Transverse colon (tissue), 4 donors: ENCODE data around the gene FBXL3.

Experiments
- CTCF ChIP-seq, 5 experiments: fragments of 200-600 bp in 3 of 5; fragments of 450-650 bp in 2 of 5; sonication (generic) in 3 of 5; IDR thresholded peaks; 1 replicate in 2 of 5; 2 replicates in 3 of 5; pipeline ENCODE4 v1.5.1; 2016 to 2017; ENCODE audit warnings: antibody characterized with exemption in 5 of 5, inconsistent platforms in 3 of 5, mild to moderate bottlenecking in 2 of 5, moderate library complexity in 1 of 5
- POLR2AphosphoS5 ChIP-seq, 3 donors: sonication (generic); formaldehyde crosslinking; IDR thresholded peaks; one replicate each; pipeline ENCODE4 v1.6.1; 2016; ENCODE audit warnings: antibody characterized with exemption in 3 of 3

DNA sequence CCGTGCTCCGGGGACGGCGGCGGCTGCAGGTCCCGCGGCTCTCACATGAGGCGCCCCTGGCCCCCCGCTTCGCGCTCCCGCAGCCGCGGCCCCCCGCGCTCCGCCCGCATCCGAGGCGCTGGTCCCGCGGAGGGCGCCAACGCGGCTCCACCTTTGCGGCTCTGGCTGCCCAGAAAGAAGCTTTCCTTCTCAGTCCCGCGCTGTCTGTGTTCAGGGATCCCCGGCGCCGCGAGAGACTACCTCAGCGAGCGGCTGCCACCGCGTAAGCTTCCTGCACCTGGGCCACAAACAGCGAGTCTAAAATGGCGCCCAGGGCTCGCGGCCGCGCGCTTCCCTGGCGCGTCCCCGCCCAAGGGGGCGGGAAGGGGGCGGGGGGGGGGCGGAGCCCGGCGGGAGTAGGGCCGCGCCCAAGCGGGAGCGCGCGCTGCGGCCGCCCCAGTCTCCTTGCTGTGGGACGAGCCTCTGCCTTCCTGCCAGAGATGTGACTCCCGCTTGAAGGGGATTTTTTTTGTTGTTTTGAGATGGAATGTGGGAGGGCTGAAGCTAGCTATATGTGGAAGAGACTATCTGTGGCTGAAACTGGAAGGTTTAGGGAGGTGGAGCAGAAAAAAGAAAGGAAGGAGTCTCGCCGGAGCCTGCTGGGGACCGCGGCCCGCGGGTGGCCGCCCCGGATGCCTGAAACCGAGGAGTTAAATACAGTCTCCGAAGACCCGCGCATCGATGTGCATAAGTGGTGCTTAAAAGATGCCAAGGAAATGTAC, at the start of gene FBXL3:
- TF ChIP-seq POLR2AphosphoS5 (IDR thresholded peaks at IDR 0.05) (peak; percentile 50 to 89 (median 85)), CTCF (IDR thresholded peaks at IDR 0.05) (no peak)
